ENCODE measurements around the gene TFDP3. TPM values are rescaled to one million over a fixed set of nuclear protein-coding genes. Genes with fewer than 3 reads are reported as not detected.

TFDP3 gene
- total RNA-seq, 1 donor from 2014 or later, result not detected

GRCh38 chrX:133251204-133251603 lies 33.0 kb upstream of the TFDP3 start:
- Mint-ChIP-seq H3K36me3 (no peaks in the 10 kb centered on the region), H3K9me3 (peaks cover 17% of the 10 kb centered on the region), H3K27ac (no peak overlapping the region), H3K4me3 (no peak overlapping the region), H3K27me3 (no peaks in the 10 kb centered on the region), H3K4me1 (ENCODE audit: unreplicated experiment) (peaks cover 27% of the 10 kb centered on the region)
- no peak for DNase-seq (ENCODE audit: extremely low spot score, unreplicated experiment)
- TF ChIP-seq CTCF (conservative IDR thresholded peaks at IDR 0.05), result no peak

- H3K27me3 Mint-ChIP-seq, result no peaks in the 10 kb centered on the region
- H3K9me3 Mint-ChIP-seq, result peaks cover 18% of the 10 kb centered on the region
- H3K4me3 Mint-ChIP-seq, result peak overlapping the region; percentile 23
- no peaks in the 10 kb centered on the region for H3K36me3 Mint-ChIP-seq
- peak overlapping the region; percentile 39 for H3K27ac Mint-ChIP-seq
- H3K4me1 Mint-ChIP-seq (ENCODE audit: unreplicated experiment), result peaks cover 27% of the 10 kb centered on the region
- TF ChIP-seq CTCF (conservative IDR thresholded peaks at IDR 0.05), result no peak
- no peak for DNase-seq (ENCODE audit: extremely low spot score, unreplicated experiment)
Observed at GRCh38 chrX:133250184-133251100, 32.3 kb upstream of the TFDP3 start.

GRCh38 chrX:133249266-133250058 lies 31.3 kb upstream of the TFDP3 start:
- Mint-ChIP-seq H3K36me3 (no peaks in the 10 kb centered on the region), H3K27ac (no peak overlapping the region), H3K9me3 (peaks cover 12% of the 10 kb centered on the region), H3K4me3 (no peak overlapping the region), H3K4me1 (ENCODE audit: unreplicated experiment) (peaks cover 27% of the 10 kb centered on the region), H3K27me3 (no peaks in the 10 kb centered on the region)
- peak; percentile 65 for TF ChIP-seq CTCF (conservative IDR thresholded peaks at IDR 0.05)
- no peak for DNase-seq (ENCODE audit: extremely low spot score, unreplicated experiment)

GRCh38 chrX:133248177-133248576 lies 30.0 kb upstream of the TFDP3 start:
- Mint-ChIP-seq H3K4me3 (no peak overlapping the region), H3K9me3 (peaks cover 14% of the 10 kb centered on the region), H3K4me1 (ENCODE audit: unreplicated experiment) (peaks cover 21% of the 10 kb centered on the region), H3K27me3 (no peaks in the 10 kb centered on the region), H3K36me3 (no peaks in the 10 kb centered on the region), H3K27ac (no peak overlapping the region)
- DNase-seq (ENCODE audit: extremely low spot score, unreplicated experiment), result no peak
- no peak for TF ChIP-seq CTCF (conservative IDR thresholded peaks at IDR 0.05)

GRCh38 chrX:133246921-133247320 lies 28.8 kb upstream of the TFDP3 start:
- H3K36me3 Mint-ChIP-seq, result no peaks in the 10 kb centered on the region
- no peak for DNase-seq (ENCODE audit: extremely low spot score, unreplicated experiment)
- H3K27ac Mint-ChIP-seq, result no peak overlapping the region
- H3K4me1 Mint-ChIP-seq (ENCODE audit: unreplicated experiment), result peaks cover 21% of the 10 kb centered on the region
- no peak overlapping the region for H3K4me3 Mint-ChIP-seq
- peaks cover 14% of the 10 kb centered on the region for H3K9me3 Mint-ChIP-seq
- TF ChIP-seq CTCF (conservative IDR thresholded peaks at IDR 0.05), result no peak
- no peaks in the 10 kb centered on the region for H3K27me3 Mint-ChIP-seq
